ENCODE measurements around the gene USP7. TPM values are rescaled to one million over a fixed set of nuclear protein-coding genes. Genes with fewer than 3 reads are reported as not detected.

The USP7 gene
- total and polyA plus RNA-seq, 10 of the 15 experiments (the other 5 are each of a cell fraction or from before 2014, with no cell fraction given), result 16.2 to 133 (median 60.5) TPM

GRCh38 chr16:8869212-8869987, 94.3 kb downstream of the USP7 start:
- Histone ChIP-seq H3K4me3 (peak overlapping the region; percentile 63), H3K4me2 (ENCODE audit: control insufficient read depth, insufficient read depth) (peak overlapping the region; percentile 66), H3K27ac (ENCODE audit: control insufficient read depth, insufficient read depth) (peak overlapping the region; percentile 65), H4K20me1 (ENCODE audit: control insufficient read depth, insufficient read depth) (0 out of 2 replicates have a peak, but pooled peaks cover under 1% of the 10 kb centered on the region), H3K9me3 (replicated peaks; ENCODE audit: control insufficient read depth, insufficient read depth, low read length) (no peaks in the 10 kb centered on the region), H3K4me1 (ENCODE audit: control insufficient read depth, insufficient read depth, low read length) (peaks cover 30% of the 10 kb centered on the region), H3K36me3 (ENCODE audit: control insufficient read depth in 2 of 2, insufficient read depth in 2 of 2, low read length in 1 of 2) (peaks cover 2 to 4% of the 10 kb centered on the region in 2 experiments; a peak in 2 of 4 replicates), H2AFZ (ENCODE audit: control insufficient read depth, low read depth, low read length) (peak overlapping the region; percentile 64), H3K27me3 (replicated peaks in 1 of 2; ENCODE audit: control insufficient read depth in 2 of 2, insufficient read depth in 2 of 2, low read length in 1 of 2) (no peaks in the 10 kb centered on the region), H3K9ac (ENCODE audit: control insufficient read depth, insufficient read depth, low read length) (peak overlapping the region; percentile 69; the same call in 1 of the 2 replicates), H3K79me2 (ENCODE audit: control insufficient read depth, insufficient read depth, low read length) (peaks cover 38% of the 10 kb centered on the region)
- intact Hi-C loops (cut with micrococcal nuclease; ENCODE audit: unreplicated experiment) (loop anchor here (1.0 kb wide), 1 partner anchor 23 kb away; no protein-coding TSS in a partner anchor), in situ Hi-C loops (cut with MboI) (no loop called here)
- no peak for DNase-seq (ENCODE audit: low read depth, low spot score)
- POLR2A ChIA-PET, result interaction anchor here (0.6 to 2.2 kb wide), 13 partner anchors 9 to 222 kb away, joined by 3 to 8 read pairs (median 4); partner anchors contain the start of genes HAPSTR1, PMM2 and TMEM186
- ATAC-seq, result no peak
- CTCF ChIA-PET, result interaction anchor here (0.6 to 3.1 kb wide), 5 partner anchors 11 to 51 kb away, joined by 3 to 30 read pairs (median 4); no protein-coding TSS in a partner anchor
- TSS peak; percentile 93 for BruUV-seq (replicated peaks)
- SMC1A ChIA-PET (ENCODE audit: uncharacterized antibody, unreplicated experiment), result interaction anchor here (0.9 to 4.4 kb wide), 8 partner anchors 11 to 212 kb away, joined by 3 to 29 read pairs (median 3); partner anchors contain the start of gene LITAFD
- FAIRE-seq, result no peak
- RAD21 ChIA-PET (ENCODE audit: unreplicated experiment), result interaction anchor here (0.6 to 3.9 kb wide), 24 partner anchors 9 to 300 kb away, joined by 3 to 44 read pairs (median 4); partner anchors contain the start of genes HAPSTR1, LITAFD, PMM2 and TMEM186
- 26% methylated on average over 31 of the region's 37 CpGs for WGBS (ENCODE audit: insufficient coverage, insufficient replicate concordance, low lambda C conversion rate, missing lambda C conversion rate)
- TF ChIP-seq SMAD1 (IDR thresholded peaks at IDR 0.05; ENCODE audit: low read depth, partially characterized antibody), result peak; percentile 33
- TF ChIP-seq FOXK2 (IDR thresholded peaks at IDR 0.05), result 0 out of 2 replicates have a peak, but pooled peaks have one; percentile 15
- TF ChIP-seq RBBP5 (conservative IDR thresholded peaks at IDR 0.05), result no peak
- TF ChIP-seq ZBTB4 (CRISPR knock-in tag; IDR thresholded peaks at IDR 0.05), result no peak
- TF ChIP-seq POLR2A (IDR thresholded peaks at IDR 0.05; ENCODE audit: low read depth, low read length), result peak; percentile 6; the same call in 1 of the 2 replicates
- no peak for TF ChIP-seq BMI1 (IDR thresholded peaks at IDR 0.05; ENCODE audit: borderline replicate concordance)
- peak; percentile 48 to 75; a peak in 2 of 4 replicates for TF ChIP-seq BHLHE40 (IDR thresholded peaks at IDR 0.05; ENCODE audit: borderline replicate concordance in 1 of 2, low read depth in 2 of 2, low read length in 1 of 2)
- TF ChIP-seq IRF3 (IDR thresholded peaks at IDR 0.05), result no peak
- TF ChIP-seq CHD1 (IDR thresholded peaks at IDR 0.05; ENCODE audit: low read depth, low read length), result no peak
- no peak for TF ChIP-seq CUX1 (IDR thresholded peaks at IDR 0.05; ENCODE audit: insufficient replicate concordance, low read depth, low read length)
- TF ChIP-seq SIX5 (IDR thresholded peaks at IDR 0.05; ENCODE audit: low read depth, low read length, severe bottlenecking), result no peak
- no peak for TF ChIP-seq WRNIP1 (IDR thresholded peaks at IDR 0.05; ENCODE audit: borderline replicate concordance, low read depth, low read length)

Data from GM12878 (cell line).